B cell (primary cell): ENCODE measurements around the gene DCD.

Source experiments
- CTCF ChIP-seq: fragments of 200-600 bp; IDR thresholded peaks from one replicate; pipeline ENCODE4 v1.8.0; 2022; ENCODE audit warnings: antibody characterized with exemption, mild to moderate bottlenecking
- EZH2 ChIP-seq: IDR thresholded peaks from 2 replicates; pipeline ENCODE4 v1.6.1; 2012; ENCODE audit warnings: borderline replicate concordance, low read depth, mild to moderate bottlenecking, moderate library complexity, low read length; ENCODE audit not compliant: insufficient read depth, poor library complexity, severe bottlenecking

DNA sequence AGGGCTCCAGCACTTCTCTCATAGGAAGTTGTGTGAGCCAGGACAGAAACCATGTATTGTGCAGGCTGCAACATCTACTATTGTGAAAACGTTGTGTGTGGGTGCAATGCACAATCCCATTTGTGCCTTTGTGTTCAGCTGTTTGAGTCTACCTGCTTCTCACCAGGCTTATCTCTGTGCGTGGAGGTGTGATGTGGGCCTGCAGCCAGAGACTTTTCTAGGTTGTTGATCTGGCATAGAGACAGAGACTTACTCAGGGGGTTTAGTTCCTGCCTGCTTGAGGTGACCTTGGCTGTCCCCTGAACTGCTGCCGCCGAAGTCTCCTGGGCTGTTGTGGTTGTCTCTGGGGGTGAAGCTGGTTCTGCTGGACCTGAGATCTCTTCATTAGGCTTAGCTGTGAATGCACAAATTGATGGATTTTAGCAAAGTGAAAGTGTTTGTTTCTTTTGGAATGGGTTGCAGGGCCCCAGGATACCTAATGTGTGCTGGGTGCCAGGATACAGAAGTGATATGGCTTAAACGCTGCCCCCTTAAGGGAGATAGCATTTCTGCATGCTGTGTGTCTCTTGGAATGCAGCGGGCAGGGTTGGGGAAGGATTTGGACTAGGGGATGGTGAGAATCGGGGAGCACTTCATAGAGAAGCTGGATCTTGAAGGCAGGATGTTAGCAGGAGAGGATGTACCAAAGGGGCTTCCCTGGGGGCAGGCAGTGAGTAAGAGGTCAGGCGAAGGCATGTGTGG lies 16.0 kb downstream of the DCD start:
- TF ChIP-seq CTCF (no peak), EZH2 (no peak)
